Gastrocnemius medialis (tissue), 4 donors: ENCODE results near the gene CBX1. TPM values are rescaled to one million over a fixed set of nuclear protein-coding genes. Genes with fewer than 3 reads are reported as not detected.

Experiments
- ATAC-seq, 2 donors: fragments of 150-250 bp; one replicate each; pipeline ENCODE4 v1.9.1; 2016
- DNase-seq, 2 donors: peaks; one replicate each; pipeline ENCODE4 v3.0.0-alpha.2; 2019
- H3K27ac ChIP-seq, 4 donors: fragments of 200-600 bp; sonication (generic); 1 replicate in 1 of 4; 2 replicates in 3 of 4; pipeline ENCODE4 v1.5.1; 2016 to 2018; ENCODE audit warnings: mild to moderate bottlenecking in 2 of 4, moderate library complexity in 1 of 4
- H3K27me3 ChIP-seq, 3 donors: fragments of 200-600 bp; sonication (generic) in 2 of 3; 1 replicate in 1 of 3; 2 replicates in 2 of 3; pipeline versions ENCODE4 v1.5.1 to v1.6.0; 2016 to 2019; ENCODE audit warnings: mild to moderate bottlenecking in 1 of 3, moderate library complexity in 1 of 3
- H3K36me3 ChIP-seq, 2 donors: fragments of 200-600 bp; sonication (generic) in 1 of 2; one replicate each; pipeline ENCODE4 v1.5.1; 2017 to 2018
- H3K4me1 ChIP-seq, 2 donors: fragments of 200-600 bp; sonication (generic) in 1 of 2; one replicate each; pipeline ENCODE4 v1.5.1; 2016 to 2017; ENCODE audit warnings: mild to moderate bottlenecking in 2 of 2
- H3K4me3 ChIP-seq, 4 donors: fragments of 200-600 bp; sonication (generic) in 3 of 4; 1 replicate in 1 of 4; 2 replicates in 3 of 4; pipeline ENCODE4 v1.5.1; 2016 to 2019; ENCODE audit warnings: mild to moderate bottlenecking in 2 of 4
- H3K9me3 ChIP-seq, 3 donors: fragments of 200-600 bp; sonication (generic) in 2 of 3; 1 replicate in 1 of 3; 2 replicates in 2 of 3; pipeline ENCODE4 v1.5.1; 2016 to 2019
- POLR2A ChIP-seq, 2 donors: fragments of 450-650 bp; IDR thresholded peaks; one replicate each; pipeline ENCODE4 v1.6.1; 2017; ENCODE audit warnings: antibody characterized with exemption in 2 of 2, mild to moderate bottlenecking in 2 of 2, moderate library complexity in 2 of 2
- in situ Hi-C, 4 donors: fragments of 200-750 bp; cut with MboI; loops; one replicate each; pipeline versions ENCODE4 v1.15.0 to v1.8.0; 2017; ENCODE audit warnings: low sequenced_read_pairs in 4 of 4
- intact Hi-C: fragments of 100-400 bp; cut with DNase I; formaldehyde crosslinking; loops from one replicate; pipeline ENCODE4 v1.15.1; 2023; ENCODE audit warnings: low total_unique reads
- total RNA-seq, 4 donors: library from RNA; depleted of rRNA; stranded (reverse); fragments of >200 nt; gene quantifications; one replicate each; pipeline versions ENCODE4 v1.1.0 to v1.2.3, GENCODE V29; 2016
- TF ChIP-seq, protein P1 (sequence below), 5 experiments: fragments of 450-650 bp in 3 of 5; fragments of 200-600 bp in 2 of 5; sonication (generic) in 2 of 5; IDR thresholded peaks in 4 of 5; conservative IDR thresholded peaks in 1 of 5; 1 replicate in 4 of 5; 2 replicates in 1 of 5; pipeline ENCODE4 v1.5.1; 2016 to 2019; ENCODE audit warnings: antibody characterized with exemption in 5 of 5, mild to moderate bottlenecking in 3 of 5, moderate library complexity in 3 of 5

The CBX1 gene
- total RNA-seq, 4 donors from 2014 or later: 26.0 to 34.1 (median 27.7) TPM

GRCh38 chr17:48055531-48056245 is 45.6 kb downstream of the CBX1 start:
- H3K27me3 ChIP-seq: no peaks in the 10 kb centered on the region
- peak overlapping the region; percentile 73 to 93 (median 84) for H3K4me3 ChIP-seq
- intact Hi-C loops (no loop called here), in situ Hi-C loops (no loop called here)
- peaks cover 0 to 81% of the 10 kb centered on the region in 2 donors for H3K36me3 ChIP-seq
- DNase-seq (no peak), ATAC-seq (no peak)
- H3K27ac ChIP-seq: peak overlapping the region; percentile 96 to 99 (median 97)
- H3K4me1 ChIP-seq: peaks cover 85 to 93% of the 10 kb centered on the region in 2 donors
- TF ChIP-seq, protein P1, sequence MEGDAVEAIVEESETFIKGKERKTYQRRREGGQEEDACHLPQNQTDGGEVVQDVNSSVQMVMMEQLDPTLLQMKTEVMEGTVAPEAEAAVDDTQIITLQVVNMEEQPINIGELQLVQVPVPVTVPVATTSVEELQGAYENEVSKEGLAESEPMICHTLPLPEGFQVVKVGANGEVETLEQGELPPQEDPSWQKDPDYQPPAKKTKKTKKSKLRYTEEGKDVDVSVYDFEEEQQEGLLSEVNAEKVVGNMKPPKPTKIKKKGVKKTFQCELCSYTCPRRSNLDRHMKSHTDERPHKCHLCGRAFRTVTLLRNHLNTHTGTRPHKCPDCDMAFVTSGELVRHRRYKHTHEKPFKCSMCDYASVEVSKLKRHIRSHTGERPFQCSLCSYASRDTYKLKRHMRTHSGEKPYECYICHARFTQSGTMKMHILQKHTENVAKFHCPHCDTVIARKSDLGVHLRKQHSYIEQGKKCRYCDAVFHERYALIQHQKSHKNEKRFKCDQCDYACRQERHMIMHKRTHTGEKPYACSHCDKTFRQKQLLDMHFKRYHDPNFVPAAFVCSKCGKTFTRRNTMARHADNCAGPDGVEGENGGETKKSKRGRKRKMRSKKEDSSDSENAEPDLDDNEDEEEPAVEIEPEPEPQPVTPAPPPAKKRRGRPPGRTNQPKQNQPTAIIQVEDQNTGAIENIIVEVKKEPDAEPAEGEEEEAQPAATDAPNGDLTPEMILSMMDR (IDR thresholded peaks at IDR 0.05 in 4 of 5, conservative IDR thresholded peaks at IDR 0.05 in 1 of 5): no peak
- TF ChIP-seq POLR2A (IDR thresholded peaks at IDR 0.05): no peak
- H3K9me3 ChIP-seq: no peaks in the 10 kb centered on the region

DNA sequence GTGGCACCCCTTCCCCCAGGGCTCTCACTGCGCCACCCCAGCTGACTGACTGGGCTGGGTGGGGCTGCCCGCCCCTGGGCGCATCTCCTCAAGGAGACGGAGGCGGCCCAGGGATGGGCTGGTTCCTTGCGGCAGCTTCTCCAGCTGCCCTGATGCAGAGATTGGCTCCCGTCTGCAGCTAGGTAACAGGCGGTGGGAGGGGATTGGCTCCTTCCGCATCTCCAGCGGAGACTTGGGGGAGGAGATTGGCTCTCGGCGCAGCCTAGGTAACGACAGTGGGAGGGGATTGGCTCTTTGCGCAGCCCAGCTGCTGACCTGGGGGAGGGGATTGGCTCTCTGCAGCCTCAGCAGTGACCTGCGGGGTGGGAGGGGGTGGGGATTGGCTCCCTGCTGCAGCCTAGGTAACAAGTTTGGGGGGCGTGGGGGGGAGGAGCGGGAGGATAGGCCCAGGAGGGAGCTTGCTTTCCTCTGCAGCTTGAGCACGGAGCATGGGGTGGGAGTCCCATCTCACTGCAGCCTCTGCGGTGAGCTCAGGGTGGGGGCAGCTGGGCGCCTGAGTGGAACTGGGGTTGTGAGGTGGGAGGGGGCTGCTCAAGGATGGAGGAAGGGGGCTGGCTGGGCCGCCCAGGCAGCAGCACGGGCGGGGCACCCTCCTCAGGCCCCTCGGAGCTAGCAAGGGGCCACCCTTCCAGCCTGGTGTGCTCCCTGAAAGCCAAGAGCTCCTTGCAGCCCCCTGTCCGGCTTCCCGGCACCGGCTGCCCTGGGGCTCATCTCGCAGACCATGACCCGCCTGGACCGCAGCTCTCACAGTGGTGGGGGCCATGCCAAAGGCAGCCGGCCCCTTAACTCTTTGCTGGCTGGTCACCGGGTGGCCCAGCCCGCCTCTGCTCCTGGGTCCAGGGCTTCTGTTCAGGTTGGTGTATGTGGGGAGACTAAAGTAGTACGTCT is 46.8 kb downstream of the CBX1 start:
- intact Hi-C loops (loop anchor here (1.0 kb wide), 1 partner anchor 10 kb away; no protein-coding TSS in a partner anchor), in situ Hi-C loops (no loop called here)
- peaks cover 0 to 70% of the 10 kb centered on the region in 2 donors for H3K36me3 ChIP-seq
- TF ChIP-seq, protein P1 (IDR thresholded peaks at IDR 0.05 in 4 of 5, conservative IDR thresholded peaks at IDR 0.05 in 1 of 5): no peak
- TF ChIP-seq POLR2A (IDR thresholded peaks at IDR 0.05): peak; percentile 83 to 91
- H3K9me3 ChIP-seq: no peaks in the 10 kb centered on the region
- peak overlapping the region; percentile 73 to 93 (median 84) for H3K4me3 ChIP-seq
- DNase-seq (peak; percentile 95 to 97), ATAC-seq (peak; percentile 36 to 41)
- H3K27me3 ChIP-seq: no peaks in the 10 kb centered on the region
- peaks cover 80 to 87% of the 10 kb centered on the region in 2 donors for H3K4me1 ChIP-seq
- H3K27ac ChIP-seq: peak overlapping the region; percentile 96 to 99 (median 97)

- in situ Hi-C loops (no loop called here), intact Hi-C loops (loop anchor here (1.0 kb wide), 1 partner anchor 11 kb away; no protein-coding TSS in a partner anchor)
- TF ChIP-seq POLR2A (IDR thresholded peaks at IDR 0.05): no peak
- TF ChIP-seq, protein P1 (IDR thresholded peaks at IDR 0.05 in 4 of 5, conservative IDR thresholded peaks at IDR 0.05 in 1 of 5): no peak
- DNase-seq (peak in 1 of 2 donors; percentile 60), ATAC-seq (peak; percentile 3 to 7)
- Histone ChIP-seq H3K27ac (peak overlapping the region; percentile 96 to 99 (median 97)), H3K4me1 (peaks cover 73 to 80% of the 10 kb centered on the region in 2 donors), H3K9me3 (no peaks in the 10 kb centered on the region), H3K36me3 (peaks cover 0 to 62% of the 10 kb centered on the region in 2 donors), H3K4me3 (peak overlapping the region; percentile 73 to 93 (median 84)), H3K27me3 (no peaks in the 10 kb centered on the region)
These were observed 47.5 kb downstream of the CBX1 start for GRCh38 chr17:48053758-48054237.

- in situ Hi-C loops: no loop called here
- H3K36me3 ChIP-seq: peaks cover 0 to 56% of the 10 kb centered on the region in 2 donors
- TF ChIP-seq, protein P1 (IDR thresholded peaks at IDR 0.05 in 4 of 5, conservative IDR thresholded peaks at IDR 0.05 in 1 of 5): no peak
- TF ChIP-seq POLR2A (IDR thresholded peaks at IDR 0.05): peak in 1 of 2 donors; percentile 20
- ATAC-seq (peak; percentile 37 to 42), DNase-seq (peak; percentile 99)
- H3K4me3 ChIP-seq: peak overlapping the region; percentile 73 to 93 (median 84)
- peaks cover 70 to 74% of the 10 kb centered on the region in 2 donors for H3K4me1 ChIP-seq
- peak overlapping the region; percentile 96 to 99 (median 97) for H3K27ac ChIP-seq
- intact Hi-C loops: no loop called here
- H3K9me3 ChIP-seq: no peaks in the 10 kb centered on the region
- no peaks in the 10 kb centered on the region for H3K27me3 ChIP-seq
These were observed 48.1 kb downstream of the CBX1 start for GRCh38 chr17:48052956-48053757.
